ENCODE measurements around the gene KMT2C.

The KMT2C gene

DNA sequence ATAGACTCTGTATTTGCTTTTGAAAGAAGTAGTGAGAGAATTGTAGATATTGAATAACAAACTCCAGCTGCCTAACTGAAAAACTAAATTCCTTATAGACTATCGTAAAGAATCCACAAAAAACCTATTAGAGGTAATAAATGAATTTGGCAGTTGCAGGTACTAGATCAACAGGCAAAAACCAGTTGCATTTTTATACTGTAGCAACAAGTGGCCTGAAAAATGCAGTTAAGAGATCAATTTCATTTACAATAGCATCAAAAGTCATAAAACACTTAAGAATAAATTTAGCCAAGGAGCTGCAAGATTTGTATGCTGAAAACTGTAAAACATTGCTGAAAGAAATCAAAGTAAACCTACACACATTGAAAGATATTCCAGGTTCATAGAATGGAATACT lies 340.0 kb downstream of the KMT2C start:
- DNase-seq = no peak

GRCh38 chr7:152093717-152094116 lies 342.1 kb downstream of the KMT2C start:
- DNase-seq = no peak

DNA sequence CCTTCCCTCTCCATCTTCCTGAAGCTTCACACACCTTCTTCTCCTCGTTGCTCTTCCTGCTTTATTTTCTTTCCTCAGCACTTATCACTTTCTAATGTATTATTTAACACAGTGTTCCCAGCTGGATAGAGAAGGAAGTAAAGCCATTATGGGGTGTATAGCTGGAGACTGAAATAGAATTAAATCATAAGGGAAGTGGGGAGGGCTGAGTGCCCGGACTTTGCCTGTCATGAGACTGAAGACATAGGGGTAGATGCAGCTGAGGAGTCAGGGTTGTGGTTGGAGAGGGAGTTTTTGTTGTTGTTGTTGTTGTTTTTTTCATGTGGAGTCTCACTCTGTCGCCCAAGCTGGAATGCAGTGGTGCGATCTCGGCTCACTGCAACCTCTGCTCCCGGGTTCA lies 345.1 kb downstream of the KMT2C start:
- no peak for DNase-seq

DNA sequence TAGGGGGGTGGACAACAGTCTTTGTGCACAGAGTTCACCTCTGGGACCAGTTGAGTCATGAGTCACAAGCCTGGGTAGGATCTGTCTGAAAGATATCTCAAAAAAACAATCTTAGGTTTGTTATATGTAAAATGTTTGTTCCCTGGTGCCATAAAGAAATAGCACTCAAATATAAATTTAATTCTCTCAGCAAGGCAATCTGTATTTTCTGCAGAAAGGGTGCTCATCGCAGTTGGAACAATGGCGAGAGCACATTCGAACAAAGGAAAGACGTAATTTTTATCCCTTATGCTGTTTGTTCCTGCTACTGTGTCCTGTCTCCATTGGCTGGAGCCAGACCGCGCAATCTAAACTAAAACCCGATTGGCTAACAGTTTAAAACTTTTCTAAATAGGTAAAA lies 346.6 kb downstream of the KMT2C start:
- DNase-seq = no peak

DNA sequence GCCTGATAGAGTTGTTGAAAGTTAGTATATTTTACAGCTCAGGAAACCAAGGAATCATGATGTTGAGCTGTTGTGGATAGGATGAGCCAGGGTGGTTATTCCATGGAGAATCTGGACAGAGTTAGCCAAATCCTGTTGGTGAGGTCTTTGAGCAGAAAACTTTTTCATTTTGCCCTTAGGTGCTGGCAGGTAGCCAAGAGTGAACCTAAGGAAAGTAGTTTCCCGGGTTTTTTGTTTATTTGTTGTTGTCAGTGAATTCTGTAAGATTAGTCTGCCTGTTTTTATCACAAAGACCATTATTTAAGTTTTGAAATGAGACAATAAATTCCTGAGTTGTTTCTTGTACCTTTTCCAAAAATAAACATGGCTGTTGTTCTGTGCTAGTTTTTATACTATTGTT lies 349.3 kb downstream of the KMT2C start:
- no peak for DNase-seq

- no peak for DNase-seq
Measured at GRCh38 chr7:152085131-152085530, 350.7 kb downstream of the KMT2C start.
